Ovary (tissue), 9 donors: ENCODE results near the gene FSHB. TPM values are rescaled to one million over a fixed set of nuclear protein-coding genes. Genes with fewer than 3 reads are reported as not detected.
"Not testable (repeated sequence)": the region's sequence is repeated elsewhere in the genome, so short reads cannot be mapped to it uniquely, and the experiment has no call there.

Experiments
- DNase-seq, 5 donors: peaks; one replicate each; pipeline ENCODE4 v3.0.0-alpha.2; 2019 to 2020
- H3K27ac ChIP-seq, 2 donors: fragments of 200-600 bp; one replicate each; pipeline versions ENCODE4 v1.5.1 to v1.8.0; 2019 to 2022
- H3K27me3 ChIP-seq: fragments of 200-600 bp; one replicate; pipeline ENCODE4 v1.8.0; 2022
- H3K36me3 ChIP-seq: fragments of 200-600 bp; sonication (generic); one replicate; pipeline ENCODE4 v1.5.1; 2019
- H3K4me1 ChIP-seq: one replicate; pipeline ENCODE4 v1.8.1; 2013; ENCODE audit warnings: mild to moderate bottlenecking, moderate library complexity; ENCODE audit not compliant: insufficient read depth
- H3K4me3 ChIP-seq: fragments of 200-600 bp; sonication (generic); one replicate; pipeline ENCODE4 v1.5.1; 2017
- H3K9me3 ChIP-seq, 2 donors: fragments of 200-600 bp in 1 of 2; sonication (generic) in 1 of 2; one replicate each; pipeline versions ENCODE4 v1.5.1 to v1.8.1; 2013 to 2019; ENCODE audit warnings: mild to moderate bottlenecking in 1 of 2, moderate library complexity in 1 of 2
- EP300 ChIP-seq: sonication (generic); formaldehyde crosslinking; IDR thresholded peaks from one replicate; pipeline ENCODE4 v1.6.1; 2017; ENCODE audit warnings: antibody characterized with exemption
- POLR2A ChIP-seq: fragments of 450-650 bp; IDR thresholded peaks from one replicate; pipeline ENCODE4 v1.6.1; 2017; ENCODE audit warnings: antibody characterized with exemption, mild to moderate bottlenecking, moderate library complexity
- WGBS, 3 donors: extraction: QIAGEN DNeasy Blood & Tissue Kit in 1 of 3; methylation state at CpG; one replicate each; pipeline versions ENCODE4 v1.1.5 to v1.1.7; 2013 to 2017; 5-methylcytosine and 5-hydroxymethylcytosine counted together
- intact Hi-C, 4 donors: fragments of 100-400 bp; cut with DNase I; formaldehyde crosslinking; loops; one replicate each; pipeline versions ENCODE4 v1.11.0 to v1.15.1; 2022 to 2023
- polyA plus RNA-seq, 2 donors: library from polyadenylated mRNA; stranded (reverse); fragments of 200-250 nt in 1 of 2; fragments of 350-450 nt in 1 of 2; fragmentation: Illumina TruSeq in 1 of 2; extraction: RNeasy Lipid Tissue Mini Kit (QIAGEN cat#74804) in 1 of 2; gene quantifications; one replicate each; pipeline ENCODE4 v1.2.3, GENCODE V29; 2013 to 2014
- total RNA-seq, 7 donors: library from RNA; depleted of rRNA in 2 of 7; stranded (reverse); fragments of >200 nt in 2 of 7; fragmentation: NEBNext Ultra II Directional in 3 of 7; extraction: Animal tissue kit (Norgen Biotek cat#: 25700) in 3 of 7; gene quantifications; one replicate each; pipeline versions ENCODE4 v1.1.0 to v1.2.4, GENCODE V29; 2016 to 2023
- TF ChIP-seq, protein P1 (sequence below), 3 donors: fragments of 450-650 bp in 2 of 3; fragments of 200-600 bp in 1 of 3; IDR thresholded peaks; one replicate each; pipeline versions ENCODE4 v1.5.1 to v1.8.0; 2016 to 2022; ENCODE audit warnings: antibody characterized with exemption in 3 of 3, mild to moderate bottlenecking in 1 of 3
- donor health status: DM: no; HTN: no; CAD: no; lungs with moderate emphysema.
- donor health status: DM: no; HTN: no; CAD: no.
- donor health status: Bipolar disorder and iron deficiency.
- donor health status: DM: yes; HTN: yes; CAD: no.
- donor health status: DM: no; HTN: no; CAD: no.
- donor health status: DM: yes; HTN: yes; CAD: no.

The FSHB gene
- total and polyA plus RNA-seq, 9 donors, result not detected

DNA sequence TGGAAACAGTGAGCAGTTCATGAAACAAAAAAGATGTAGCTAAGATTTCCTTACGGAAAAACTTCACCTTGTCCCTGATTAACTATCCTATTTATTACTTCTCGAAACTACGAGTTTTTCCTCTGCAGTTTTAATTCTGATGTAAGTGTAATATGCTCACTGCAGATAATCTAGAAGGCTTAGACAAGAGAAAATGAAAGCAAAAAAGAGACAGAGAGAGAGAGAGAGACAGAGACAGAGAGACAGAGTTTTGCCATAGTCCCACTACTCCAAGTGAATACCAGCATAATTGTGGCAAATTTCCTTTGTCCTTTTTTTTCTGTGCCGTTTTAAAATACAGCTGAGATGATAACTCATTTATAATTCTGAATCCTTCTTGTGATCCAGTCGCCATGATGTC, 24.8 kb downstream of the FSHB start:
- no peaks in the 10 kb centered on the region for H3K36me3 ChIP-seq
- H3K4me3 ChIP-seq, result no peak overlapping the region
- no peak overlapping the region for H3K27ac ChIP-seq
- intact Hi-C loops, result no loop called here
- H3K27me3 ChIP-seq, result no peaks in the 10 kb centered on the region
- WGBS, 3 donors, result 67 to 79% (median 72%) methylated on average over 5 of the region's 5 CpGs
- TF ChIP-seq EP300 (no peak), POLR2A (no peak)
- TF ChIP-seq, protein P1, sequence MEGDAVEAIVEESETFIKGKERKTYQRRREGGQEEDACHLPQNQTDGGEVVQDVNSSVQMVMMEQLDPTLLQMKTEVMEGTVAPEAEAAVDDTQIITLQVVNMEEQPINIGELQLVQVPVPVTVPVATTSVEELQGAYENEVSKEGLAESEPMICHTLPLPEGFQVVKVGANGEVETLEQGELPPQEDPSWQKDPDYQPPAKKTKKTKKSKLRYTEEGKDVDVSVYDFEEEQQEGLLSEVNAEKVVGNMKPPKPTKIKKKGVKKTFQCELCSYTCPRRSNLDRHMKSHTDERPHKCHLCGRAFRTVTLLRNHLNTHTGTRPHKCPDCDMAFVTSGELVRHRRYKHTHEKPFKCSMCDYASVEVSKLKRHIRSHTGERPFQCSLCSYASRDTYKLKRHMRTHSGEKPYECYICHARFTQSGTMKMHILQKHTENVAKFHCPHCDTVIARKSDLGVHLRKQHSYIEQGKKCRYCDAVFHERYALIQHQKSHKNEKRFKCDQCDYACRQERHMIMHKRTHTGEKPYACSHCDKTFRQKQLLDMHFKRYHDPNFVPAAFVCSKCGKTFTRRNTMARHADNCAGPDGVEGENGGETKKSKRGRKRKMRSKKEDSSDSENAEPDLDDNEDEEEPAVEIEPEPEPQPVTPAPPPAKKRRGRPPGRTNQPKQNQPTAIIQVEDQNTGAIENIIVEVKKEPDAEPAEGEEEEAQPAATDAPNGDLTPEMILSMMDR (IDR thresholded peaks at IDR 0.05), result no peak
- no peaks in the 10 kb centered on the region for H3K4me1 ChIP-seq
- no peak for DNase-seq
- H3K9me3 ChIP-seq, result no peaks in the 10 kb centered on the region

DNA sequence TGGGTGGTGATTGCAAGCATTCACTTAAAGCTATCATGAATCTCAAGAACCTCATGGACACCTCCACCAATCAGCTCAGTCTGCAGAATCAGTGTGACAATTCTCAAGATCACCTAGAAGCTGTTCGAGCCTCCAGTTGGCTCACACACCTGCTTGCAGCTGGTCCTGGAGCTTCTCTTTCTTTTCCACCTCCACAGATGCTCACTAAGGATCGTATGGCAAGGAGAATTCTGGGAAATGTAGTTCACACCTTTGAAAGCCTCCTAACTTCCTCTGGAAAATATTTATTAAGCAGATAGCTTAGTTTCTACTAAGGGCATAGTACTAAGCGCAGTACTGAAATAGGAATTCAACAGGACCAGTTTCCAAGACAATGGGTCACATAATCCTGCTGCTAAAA, 26.2 kb downstream of the FSHB start:
- Histone ChIP-seq H3K36me3 (no peaks in the 10 kb centered on the region), H3K27ac (no peak overlapping the region), H3K4me3 (no peak overlapping the region), H3K4me1 (no peaks in the 10 kb centered on the region), H3K9me3 (no peaks in the 10 kb centered on the region), H3K27me3 (no peaks in the 10 kb centered on the region)
- no peak for TF ChIP-seq POLR2A
- 54 to 67% (median 59%) methylated on average over 3 of the region's 3 CpGs for WGBS, 3 donors
- DNase-seq, result no peak
- intact Hi-C loops, result no loop called here

DNA sequence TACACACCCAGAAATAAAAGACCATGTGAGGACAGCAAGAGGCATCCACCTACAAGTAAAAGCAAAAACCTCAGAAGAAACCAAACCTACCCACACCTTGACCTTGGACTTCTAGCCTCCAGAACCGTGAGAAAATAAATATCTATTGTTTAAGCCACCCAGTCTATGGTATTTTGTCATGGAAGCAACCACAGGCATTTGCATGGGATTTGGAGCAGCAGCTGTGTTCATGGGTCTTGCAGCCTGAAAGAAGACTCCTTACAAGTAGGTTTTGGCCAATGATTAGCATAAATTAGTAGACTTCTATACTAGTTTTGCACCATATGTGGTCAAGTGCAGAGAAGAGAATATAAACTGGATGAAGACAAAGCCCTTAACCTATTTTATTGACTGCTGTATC, 27.9 kb downstream of the FSHB start:
- Histone ChIP-seq H3K9me3 (no peaks in the 10 kb centered on the region), H3K27ac (no peak overlapping the region), H3K4me3 (no peak overlapping the region), H3K4me1 (no peaks in the 10 kb centered on the region), H3K27me3 (no peaks in the 10 kb centered on the region), H3K36me3 (no peaks in the 10 kb centered on the region)
- WGBS, 3 donors, result 14 to 33% (median 24%) methylated on average over 1 of the region's 1 CpG
- TF ChIP-seq POLR2A, result no peak
- TF ChIP-seq EP300, result no peak
- TF ChIP-seq, protein P1 (IDR thresholded peaks at IDR 0.05), result no peak
- intact Hi-C loops, result no loop called here
- DNase-seq, result no peak

DNA sequence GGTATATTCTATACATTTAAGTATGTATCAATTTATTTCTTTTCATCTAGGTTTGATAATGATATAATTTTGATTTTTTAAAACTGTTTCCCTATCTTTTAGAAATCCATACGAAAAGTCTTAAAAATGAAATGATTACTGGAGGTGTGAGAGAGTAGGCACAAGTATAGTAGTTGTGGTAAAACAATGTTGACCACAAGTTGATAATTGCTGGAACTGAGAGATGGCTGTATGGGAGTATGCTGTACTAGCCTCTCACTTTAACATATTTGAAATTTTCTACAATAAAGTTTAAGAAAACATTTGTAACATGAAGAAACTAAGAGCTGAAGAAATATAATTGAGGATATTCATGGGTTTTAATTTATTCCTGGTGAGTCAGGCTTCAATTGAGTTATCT, 30.0 kb downstream of the FSHB start:
- no peaks in the 10 kb centered on the region for H3K9me3 ChIP-seq
- DNase-seq, result no peak
- TF ChIP-seq, protein P1 (IDR thresholded peaks at IDR 0.05), result no peak
- TF ChIP-seq EP300 (no peak), POLR2A (no peak)
- H3K4me1 ChIP-seq, result no peaks in the 10 kb centered on the region
- H3K4me3 ChIP-seq, result no peak overlapping the region
- 54 to 68% (median 65%) methylated on average over 1 of the region's 1 CpG for WGBS, 3 donors
- no peaks in the 10 kb centered on the region for H3K36me3 ChIP-seq
- H3K27ac ChIP-seq, result no peak overlapping the region
- intact Hi-C loops, result no loop called here
- no peaks in the 10 kb centered on the region for H3K27me3 ChIP-seq

DNA sequence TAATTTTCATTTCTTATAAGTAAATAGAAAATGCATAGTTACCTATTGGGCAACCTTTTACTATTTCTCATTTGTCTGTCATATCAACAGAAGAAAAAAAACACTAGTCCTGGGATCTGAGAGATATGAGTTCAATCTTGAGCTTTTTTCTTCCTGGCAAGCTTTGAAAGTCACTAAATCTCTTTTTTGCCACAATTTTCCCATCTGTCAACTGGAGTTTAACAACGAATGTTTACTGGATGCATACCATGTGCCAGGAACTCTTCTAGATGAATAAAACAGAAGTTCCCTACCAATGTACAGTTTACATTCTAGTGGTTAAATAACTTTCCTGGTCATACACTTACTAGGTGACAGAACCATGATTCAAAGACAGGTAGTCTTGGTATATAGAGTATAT, 31.0 kb downstream of the FSHB start:
- Histone ChIP-seq H3K27me3 (no peaks in the 10 kb centered on the region), H3K27ac (no peak overlapping the region), H3K36me3 (no peaks in the 10 kb centered on the region), H3K9me3 (no peaks in the 10 kb centered on the region), H3K4me1 (no peaks in the 10 kb centered on the region), H3K4me3 (no peak overlapping the region)
- TF ChIP-seq, protein P1 (IDR thresholded peaks at IDR 0.05), result no peak
- TF ChIP-seq EP300 (no peak), POLR2A (no peak)
- DNase-seq, result no peak
- WGBS, 3 donors, result 38 to 57% (median 52%) methylated on average over 1 of the region's 1 CpG
- intact Hi-C loops, result no loop called here

DNA sequence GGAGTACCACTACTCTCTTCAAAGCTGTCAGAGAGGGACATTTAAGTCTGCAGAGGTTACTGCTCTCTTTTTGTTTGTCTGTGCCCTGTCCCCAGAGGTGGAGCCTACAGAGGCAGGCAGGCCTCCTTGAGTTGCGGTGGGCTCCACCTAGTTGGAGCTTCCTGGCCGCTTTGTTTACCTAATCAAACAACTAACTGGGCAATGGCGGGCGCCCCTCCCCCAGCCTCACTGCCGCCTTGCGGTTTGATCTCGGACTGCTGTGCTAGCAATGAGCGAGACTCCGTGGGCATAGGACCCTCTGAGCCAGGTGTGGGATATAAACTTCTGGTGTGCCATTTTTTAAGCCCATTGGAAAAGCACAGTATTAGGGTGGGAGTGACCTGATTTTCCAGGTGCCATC, 37.8 kb downstream of the FSHB start:
- WGBS, 3 donors, result 87 to 93% (median 93%) methylated on average over 9 of the region's 9 CpGs
- H3K4me1 ChIP-seq, DNase-seq: not testable (repeated sequence)

More for the DNA sequence above, 37.8 kb downstream of the FSHB start:
- H3K27me3 ChIP-seq, H3K27ac ChIP-seq, intact Hi-C loops, H3K36me3 ChIP-seq, H3K9me3 ChIP-seq, H3K4me3 ChIP-seq: not testable (repeated sequence)
